B cell (primary cell): Measurements from ENCODE around the gene DGAT2. TPM values are rescaled to one million over a fixed set of nuclear protein-coding genes. Genes with fewer than 3 reads are reported as not detected.

Source experiments
- ATAC-seq: fragments of 200-7000 bp; cut with Tn5 transposase; one replicate; pipeline ENCODE4 v1.10.0; 2021; ENCODE audit warnings: low read depth, mild to moderate bottlenecking, moderate number of reproducible peaks, moderate library complexity
- CTCF ChIA-PET: fragments of 350-600 bp; sonication (Branson Sonifier 250); formaldehyde crosslinking; loops from one replicate; lab custom pipeline; 2021; ENCODE audit warnings: antibody characterized with exemption, inconsistent platforms; lab: Charles Lee
- POLR2A ChIA-PET: fragments of 350-600 bp; sonication (Branson Sonifier 250); formaldehyde crosslinking; loops from one replicate; lab custom pipeline; 2021; ENCODE audit warnings: antibody characterized with exemption; lab: Charles Lee
- DNase-seq: peaks from one replicate; pipeline ENCODE4 v3.0.0; 2013
- H2AFZ ChIP-seq: 2 replicates; pipeline ENCODE4 v1.6.1; 2012; ENCODE audit warnings: mild to moderate bottlenecking, low read depth, low read length; ENCODE audit not compliant: insufficient read depth, poor library complexity, severe bottlenecking
- H3K27ac ChIP-seq, 2 donors: 1 replicate in 1 of 2; 2 replicates in 1 of 2; pipeline ENCODE4 v1.5.1; 2012 to 2013; ENCODE audit warnings: low read length in 2 of 2, mild to moderate bottlenecking in 2 of 2, moderate library complexity in 1 of 2
- H3K27me3 ChIP-seq, 4 experiments: fragments of 200-600 bp in 1 of 4; sonication (generic) in 1 of 4; replicated peaks in 1 of 4; 1 replicate in 2 of 4; 2 replicates in 2 of 4; pipeline versions ENCODE4 v1.6.1 to v1.7.0; 2013 to 2016; ENCODE audit warnings: low read length in 3 of 4, mild to moderate bottlenecking in 2 of 4, mixed read lengths in 1 of 4, moderate library complexity in 1 of 4; ENCODE audit not compliant: insufficient read depth in 4 of 4, control insufficient read depth in 3 of 4; ENCODE audit errors: control extremely low read depth in 1 of 4
- H3K36me3 ChIP-seq, 2 experiments: replicated peaks in 1 of 2; 1 replicate in 1 of 2; 2 replicates in 1 of 2; pipeline versions ENCODE4 v1.6.1 to v1.7.1; 2013; ENCODE audit warnings: low read length in 1 of 2; ENCODE audit not compliant: insufficient read depth in 2 of 2, control insufficient read depth in 1 of 2; ENCODE audit errors: control extremely low read depth in 1 of 2, extremely low read depth in 1 of 2
- H3K4me1 ChIP-seq, 2 donors: fragments of 200-600 bp in 1 of 2; sonication (generic) in 1 of 2; 1 replicate in 1 of 2; 2 replicates in 1 of 2; pipeline versions ENCODE4 v1.5.1 to v1.6.1; 2013 to 2017; ENCODE audit warnings: low read length in 2 of 2; ENCODE audit not compliant: control insufficient read depth in 2 of 2, insufficient read depth in 2 of 2
- H3K4me2 ChIP-seq: replicated peaks from 2 replicates; pipeline ENCODE3; 2012; ENCODE audit warnings: mild to moderate bottlenecking, low read depth, low read length; ENCODE audit not compliant: poor library complexity, severe bottlenecking
- H3K4me3 ChIP-seq, 5 experiments: fragments of 200-600 bp in 1 of 5; sonication (generic) in 1 of 5; 1 replicate in 3 of 5; 2 replicates in 2 of 5; pipeline versions ENCODE4 v1.5.1 to v1.7.0; 2011 to 2016; ENCODE audit warnings: low read length in 4 of 5, mild to moderate bottlenecking in 4 of 5, low read depth in 2 of 5, control low read depth in 1 of 5, moderate library complexity in 1 of 5; ENCODE audit not compliant: insufficient read depth in 1 of 5; ENCODE audit errors: control extremely low read depth in 1 of 5, extremely low read depth in 1 of 5
- H3K79me2 ChIP-seq: fragments of 200-600 bp; sonication (generic); one replicate; pipeline ENCODE4 v1.6.0; 2016; ENCODE audit warnings: low read length; ENCODE audit not compliant: control insufficient read depth, insufficient read depth
- H3K9ac ChIP-seq: fragments of 200-600 bp; sonication (generic); 2 replicates; pipeline ENCODE4 v1.6.1; 2017; ENCODE audit warnings: mild to moderate bottlenecking, low read length, moderate library complexity
- H3K9me3 ChIP-seq, 3 donors: one replicate each; pipeline versions ENCODE4 v1.6.1 to v1.7.1; 2013; ENCODE audit warnings: low read length in 2 of 3; ENCODE audit not compliant: control insufficient read depth in 2 of 3, insufficient read depth in 1 of 3; ENCODE audit errors: control extremely low read depth in 1 of 3
- H4K20me1 ChIP-seq: 2 replicates; pipeline ENCODE4 v1.6.0; 2012; ENCODE audit warnings: mild to moderate bottlenecking, low read length; ENCODE audit not compliant: insufficient read depth, control insufficient read depth, poor library complexity, severe bottlenecking
- H3K27ac Mint-ChIP-seq: one replicate; pipeline ENCODE4 v1.8.0; 2021; ENCODE audit warnings: mixed read lengths
- H3K27me3 Mint-ChIP-seq: one replicate; pipeline ENCODE4 v1.8.0; 2021; ENCODE audit warnings: mixed read lengths
- H3K4me1 Mint-ChIP-seq: one replicate; pipeline ENCODE4 v1.8.0; 2021; ENCODE audit warnings: mixed read lengths
- H3K4me3 Mint-ChIP-seq: one replicate; pipeline ENCODE4 v1.8.0; 2021; ENCODE audit warnings: mixed read lengths
- H3K9me3 Mint-ChIP-seq: one replicate; pipeline ENCODE4 v1.8.0; 2022; ENCODE audit warnings: mixed read lengths; ENCODE audit not compliant: insufficient read depth
- EZH2 ChIP-seq: IDR thresholded peaks from 2 replicates; pipeline ENCODE4 v1.6.1; 2012; ENCODE audit warnings: borderline replicate concordance, low read depth, mild to moderate bottlenecking, moderate library complexity, low read length; ENCODE audit not compliant: insufficient read depth, poor library complexity, severe bottlenecking
- WGBS: methylation state at CpG from one replicate; pipeline ENCODE4 v1.1.5; 2013; ENCODE audit warnings: missing lambda C conversion rate; ENCODE audit not compliant: insufficient coverage; 5-methylcytosine and 5-hydroxymethylcytosine counted together
- intact Hi-C: fragments of 100-400 bp; cut with micrococcal nuclease; formaldehyde crosslinking; loops from one replicate; pipeline ENCODE4 v1.10.0; 2022
- polyA plus RNA-seq: library from polyadenylated mRNA; depleted of rRNA; stranded (reverse); fragments of >200 nt; gene quantifications from 2 replicates; pipeline ENCODE4 v1.2.3, GENCODE V29; 2012
- total RNA-seq, 2 donors: library from RNA; stranded (reverse); fragments of 120-200 nt in 1 of 2; gene quantifications; 1 replicate in 1 of 2; 2 replicates in 1 of 2; pipeline versions ENCODE4 v1.2.3 to v1.2.4, GENCODE V29; 2013 to 2022
- TF ChIP-seq, protein P1 (sequence below): fragments of 200-600 bp; IDR thresholded peaks from one replicate; pipeline ENCODE4 v1.8.0; 2022; ENCODE audit warnings: antibody characterized with exemption, mild to moderate bottlenecking

DGAT2 gene
- total and polyA plus RNA-seq, 2 donors (not counting 1 experiment from before 2014, with no cell fraction given) = 5.8 to 6.5 TPM

GRCh38 chr11:75780888-75781287, 12.3 kb downstream of the DGAT2 start:
- no peak overlapping the region for H3K27ac ChIP-seq
- peaks cover 0 to 9% of the 10 kb centered on the region in 2 experiments for H3K36me3 ChIP-seq
- CTCF ChIA-PET = interaction anchor here (1.5 kb wide), 1 partner anchor 23 kb away, joined by 4 read pairs; no protein-coding TSS in a partner anchor
- WGBS = 89% methylated on average over 3 of the region's 3 CpGs
- POLR2A ChIA-PET = interaction anchor here (1.4 kb wide), 1 partner anchor 32 kb away, joined by 3 read pairs; no protein-coding TSS in a partner anchor
- H3K4me1 ChIP-seq = peaks cover 16 to 28% of the 10 kb centered on the region in 2 donors
- no peak for ATAC-seq
- Mint-ChIP-seq H3K4me1 (peaks cover 34% of the 10 kb centered on the region), H3K4me3 (no peak overlapping the region), H3K9me3 (no peaks in the 10 kb centered on the region), H3K27me3 (no peaks in the 10 kb centered on the region), H3K27ac (no peak overlapping the region)
- H3K9me3 ChIP-seq = no peaks in the 10 kb centered on the region
- H2AFZ ChIP-seq = no peak overlapping the region
- H3K4me3 ChIP-seq = no peak overlapping the region
- TF ChIP-seq, protein P1, sequence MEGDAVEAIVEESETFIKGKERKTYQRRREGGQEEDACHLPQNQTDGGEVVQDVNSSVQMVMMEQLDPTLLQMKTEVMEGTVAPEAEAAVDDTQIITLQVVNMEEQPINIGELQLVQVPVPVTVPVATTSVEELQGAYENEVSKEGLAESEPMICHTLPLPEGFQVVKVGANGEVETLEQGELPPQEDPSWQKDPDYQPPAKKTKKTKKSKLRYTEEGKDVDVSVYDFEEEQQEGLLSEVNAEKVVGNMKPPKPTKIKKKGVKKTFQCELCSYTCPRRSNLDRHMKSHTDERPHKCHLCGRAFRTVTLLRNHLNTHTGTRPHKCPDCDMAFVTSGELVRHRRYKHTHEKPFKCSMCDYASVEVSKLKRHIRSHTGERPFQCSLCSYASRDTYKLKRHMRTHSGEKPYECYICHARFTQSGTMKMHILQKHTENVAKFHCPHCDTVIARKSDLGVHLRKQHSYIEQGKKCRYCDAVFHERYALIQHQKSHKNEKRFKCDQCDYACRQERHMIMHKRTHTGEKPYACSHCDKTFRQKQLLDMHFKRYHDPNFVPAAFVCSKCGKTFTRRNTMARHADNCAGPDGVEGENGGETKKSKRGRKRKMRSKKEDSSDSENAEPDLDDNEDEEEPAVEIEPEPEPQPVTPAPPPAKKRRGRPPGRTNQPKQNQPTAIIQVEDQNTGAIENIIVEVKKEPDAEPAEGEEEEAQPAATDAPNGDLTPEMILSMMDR = no peak
- no peak for TF ChIP-seq EZH2
- no peak overlapping the region for H3K9ac ChIP-seq
- no peaks in the 10 kb centered on the region for H3K27me3 ChIP-seq
- intact Hi-C loops = no loop called here
- no peak overlapping the region for H3K4me2 ChIP-seq
- peaks cover 4% of the 10 kb centered on the region for H3K79me2 ChIP-seq
- H4K20me1 ChIP-seq = no peaks in the 10 kb centered on the region
- DNase-seq = no peak

- WGBS = 96% methylated on average over 7 of the region's 7 CpGs
- H2AFZ ChIP-seq = no peak overlapping the region
- CTCF ChIA-PET = interaction anchor here (1.5 kb wide), 1 partner anchor 22 kb away, joined by 4 read pairs; no protein-coding TSS in a partner anchor
Observed at GRCh38 chr11:75781296-75781695, 12.7 kb downstream of the DGAT2 start.

More at GRCh38 chr11:75781296-75781695, 12.7 kb downstream of the DGAT2 start:
- no peak for DNase-seq
- no peak overlapping the region for H3K9ac ChIP-seq
- H3K4me2 ChIP-seq = no peak overlapping the region
- no peaks in the 10 kb centered on the region for H3K9me3 ChIP-seq
- Mint-ChIP-seq H3K27ac (no peak overlapping the region), H3K4me3 (no peak overlapping the region), H3K4me1 (peaks cover 34% of the 10 kb centered on the region), H3K9me3 (no peaks in the 10 kb centered on the region), H3K27me3 (no peaks in the 10 kb centered on the region)
- TF ChIP-seq EZH2 = no peak
- TF ChIP-seq, protein P1 = no peak
- H3K27me3 ChIP-seq = no peaks in the 10 kb centered on the region
- ATAC-seq = no peak
- H3K79me2 ChIP-seq = peaks cover 4% of the 10 kb centered on the region
- H3K27ac ChIP-seq = no peak overlapping the region
- intact Hi-C loops = no loop called here
- H3K4me3 ChIP-seq = no peak overlapping the region
- H4K20me1 ChIP-seq = no peaks in the 10 kb centered on the region
- POLR2A ChIA-PET = interaction anchor here (1.4 kb wide), 1 partner anchor 31 kb away, joined by 3 read pairs; no protein-coding TSS in a partner anchor
- peaks cover 0 to 11% of the 10 kb centered on the region in 2 experiments for H3K36me3 ChIP-seq
- peaks cover 16 to 28% of the 10 kb centered on the region in 2 donors for H3K4me1 ChIP-seq
